Measurements from ENCODE around the gene ZMAT5.

Gene ZMAT5

DNA sequence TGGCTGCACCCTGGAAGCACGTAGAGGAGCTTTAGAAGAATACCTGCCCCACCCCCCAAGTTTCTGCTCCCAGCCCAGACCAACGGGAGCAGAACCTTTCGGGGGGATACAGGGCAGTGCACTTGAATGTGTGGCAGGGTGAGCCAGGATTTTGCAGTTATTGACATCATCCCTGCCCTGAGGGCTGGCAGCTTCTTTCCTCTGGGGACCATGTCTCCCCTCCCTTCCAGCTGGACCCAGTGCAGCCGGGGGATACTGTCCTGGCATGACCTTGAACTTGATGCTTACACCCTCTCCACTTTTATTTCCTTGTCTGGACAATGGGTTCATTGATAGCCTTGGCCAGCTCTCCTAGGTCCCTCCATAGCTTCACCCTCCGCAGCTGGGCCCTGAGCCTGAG is 51.1 kb downstream of the ZMAT5 start:
- Histone ChIP-seq H3K4me1 (ENCODE audit: insufficient read depth, low read length) (no peaks in the 10 kb centered on the region), H3K27me3 (ENCODE audit: insufficient read depth, low read length, poor library complexity) (no peaks in the 10 kb centered on the region), H4K20me1 (ENCODE audit: insufficient read depth, low read length) (peaks cover 15% of the 10 kb centered on the region), H3K27ac (ENCODE audit: low read length) (no peak overlapping the region), H2AFZ (ENCODE audit: low read depth, low read length) (no peak overlapping the region), H3K79me2 (ENCODE audit: insufficient read depth, low read length) (no peaks in the 10 kb centered on the region), H3K4me2 (ENCODE audit: insufficient read depth, low read length) (no peak overlapping the region), H3K9ac (ENCODE audit: low read depth, low read length) (no peak overlapping the region), H3K36me3 (ENCODE audit: insufficient read depth, low read length) (no peaks in the 10 kb centered on the region), H3K4me3 (ENCODE audit: low read depth in 1 of 2, low read length in 2 of 2) (no peak overlapping the region), H3K9me3 (ENCODE audit: insufficient read depth, low read length, severe bottlenecking) (no peaks in the 10 kb centered on the region)
- TF ChIP-seq EZH2 (IDR thresholded peaks at IDR 0.05; ENCODE audit: borderline replicate concordance, low read depth, low read length, severe bottlenecking), result no peak
- TF ChIP-seq, protein P1, sequence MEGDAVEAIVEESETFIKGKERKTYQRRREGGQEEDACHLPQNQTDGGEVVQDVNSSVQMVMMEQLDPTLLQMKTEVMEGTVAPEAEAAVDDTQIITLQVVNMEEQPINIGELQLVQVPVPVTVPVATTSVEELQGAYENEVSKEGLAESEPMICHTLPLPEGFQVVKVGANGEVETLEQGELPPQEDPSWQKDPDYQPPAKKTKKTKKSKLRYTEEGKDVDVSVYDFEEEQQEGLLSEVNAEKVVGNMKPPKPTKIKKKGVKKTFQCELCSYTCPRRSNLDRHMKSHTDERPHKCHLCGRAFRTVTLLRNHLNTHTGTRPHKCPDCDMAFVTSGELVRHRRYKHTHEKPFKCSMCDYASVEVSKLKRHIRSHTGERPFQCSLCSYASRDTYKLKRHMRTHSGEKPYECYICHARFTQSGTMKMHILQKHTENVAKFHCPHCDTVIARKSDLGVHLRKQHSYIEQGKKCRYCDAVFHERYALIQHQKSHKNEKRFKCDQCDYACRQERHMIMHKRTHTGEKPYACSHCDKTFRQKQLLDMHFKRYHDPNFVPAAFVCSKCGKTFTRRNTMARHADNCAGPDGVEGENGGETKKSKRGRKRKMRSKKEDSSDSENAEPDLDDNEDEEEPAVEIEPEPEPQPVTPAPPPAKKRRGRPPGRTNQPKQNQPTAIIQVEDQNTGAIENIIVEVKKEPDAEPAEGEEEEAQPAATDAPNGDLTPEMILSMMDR (IDR thresholded peaks at IDR 0.05; ENCODE audit: borderline replicate concordance, extremely low read depth, low read length, poor library complexity, severe bottlenecking), result no peak
- DNase-seq (no peak), ATAC-seq (ENCODE audit: insufficient read depth, low read depth) (no peak)

DNA sequence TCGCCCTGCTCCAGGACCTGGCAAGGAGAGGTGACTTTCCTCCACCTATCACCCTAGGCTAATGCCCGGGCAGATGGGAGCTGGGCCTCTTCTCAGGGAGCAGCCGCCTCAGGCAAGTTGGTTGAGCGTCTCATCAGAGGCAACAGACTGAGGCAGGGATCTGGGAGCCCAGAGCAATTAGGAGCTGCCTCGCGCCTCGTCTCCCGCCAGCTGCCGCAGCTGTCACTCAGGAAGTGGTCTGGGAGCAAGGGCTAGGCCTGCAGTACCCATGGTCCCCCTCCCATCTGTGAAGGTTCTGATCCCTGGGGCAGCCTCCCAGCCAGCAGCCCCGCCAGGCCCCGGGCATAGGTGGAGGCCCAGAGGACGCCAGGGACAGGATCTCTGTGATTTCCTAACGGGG is 51.6 kb downstream of the ZMAT5 start:
- no peaks in the 10 kb centered on the region for H3K36me3 ChIP-seq (ENCODE audit: insufficient read depth, low read length)
- H3K27me3 ChIP-seq (ENCODE audit: insufficient read depth, low read length, poor library complexity), result no peaks in the 10 kb centered on the region
- H3K27ac ChIP-seq (ENCODE audit: low read length), result no peak overlapping the region
- DNase-seq (no peak), ATAC-seq (ENCODE audit: insufficient read depth, low read depth) (no peak)
- H3K79me2 ChIP-seq (ENCODE audit: insufficient read depth, low read length), result no peaks in the 10 kb centered on the region
- no peaks in the 10 kb centered on the region for H3K4me1 ChIP-seq (ENCODE audit: insufficient read depth, low read length)
- H2AFZ ChIP-seq (ENCODE audit: low read depth, low read length), result no peak overlapping the region
- H3K4me2 ChIP-seq (ENCODE audit: insufficient read depth, low read length), result no peak overlapping the region
- no peaks in the 10 kb centered on the region for H3K9me3 ChIP-seq (ENCODE audit: insufficient read depth, low read length, severe bottlenecking)
- peaks cover 15% of the 10 kb centered on the region for H4K20me1 ChIP-seq (ENCODE audit: insufficient read depth, low read length)
- no peak overlapping the region for H3K9ac ChIP-seq (ENCODE audit: low read depth, low read length)
- no peak for TF ChIP-seq EZH2 (IDR thresholded peaks at IDR 0.05; ENCODE audit: borderline replicate concordance, low read depth, low read length, severe bottlenecking)
- TF ChIP-seq, protein P1 (IDR thresholded peaks at IDR 0.05; ENCODE audit: borderline replicate concordance, extremely low read depth, low read length, poor library complexity, severe bottlenecking), result no peak
- no peak overlapping the region for H3K4me3 ChIP-seq (ENCODE audit: low read depth in 1 of 2, low read length in 2 of 2)

- Histone ChIP-seq H3K27ac (ENCODE audit: low read length) (no peak overlapping the region), H3K4me2 (ENCODE audit: insufficient read depth, low read length) (no peak overlapping the region), H2AFZ (ENCODE audit: low read depth, low read length) (no peak overlapping the region), H3K9me3 (ENCODE audit: insufficient read depth, low read length, severe bottlenecking) (no peaks in the 10 kb centered on the region), H4K20me1 (ENCODE audit: insufficient read depth, low read length) (peaks cover 15% of the 10 kb centered on the region), H3K4me3 (ENCODE audit: low read depth in 1 of 2, low read length in 2 of 2) (no peak overlapping the region), H3K27me3 (ENCODE audit: insufficient read depth, low read length, poor library complexity) (no peaks in the 10 kb centered on the region), H3K79me2 (ENCODE audit: insufficient read depth, low read length) (no peaks in the 10 kb centered on the region), H3K36me3 (ENCODE audit: insufficient read depth, low read length) (no peaks in the 10 kb centered on the region), H3K9ac (ENCODE audit: low read depth, low read length) (no peak overlapping the region), H3K4me1 (ENCODE audit: insufficient read depth, low read length) (no peaks in the 10 kb centered on the region)
- ATAC-seq (ENCODE audit: insufficient read depth, low read depth) (no peak), DNase-seq (no peak)
- TF ChIP-seq EZH2 (IDR thresholded peaks at IDR 0.05; ENCODE audit: borderline replicate concordance, low read depth, low read length, severe bottlenecking), result no peak
- TF ChIP-seq, protein P1 (IDR thresholded peaks at IDR 0.05; ENCODE audit: borderline replicate concordance, extremely low read depth, low read length, poor library complexity, severe bottlenecking), result no peak
Measured at GRCh38 chr22:29713156-29713727, 53.6 kb downstream of the ZMAT5 start.

Data from DND-41 (cell line).